HG03565 (cell line): ENCODE measurements around the gene PCNX3.
"Not testable (repeated sequence)": the region's sequence is repeated elsewhere in the genome, so short reads cannot be mapped to it uniquely, and the experiment has no call there.

Experiments
- ATAC-seq: cut with Tn5 transposase; IDR thresholded peaks from one replicate; pipeline ENCODE4 v1.9.1; 2021; ENCODE audit warnings: mild to moderate bottlenecking, moderate library complexity; ENCODE audit not compliant: unreplicated experiment

Gene PCNX3

GRCh38 chr11:65680192-65680743 lies 64.7 kb downstream of the PCNX3 start:
- no peak for ATAC-seq

GRCh38 chr11:65683480-65683879 lies 67.9 kb downstream of the PCNX3 start:
- ATAC-seq, result not testable (repeated sequence)

GRCh38 chr11:65685981-65686380 lies 70.4 kb downstream of the PCNX3 start:
- no peak for ATAC-seq
